GM13976 (cell line): Measurements from ENCODE around the gene SERPINB6.
A peak's percentile ranks its signal among the peaks of the same experiment; 100 is the strongest.

Experiments
- DNase-seq: peaks from one replicate; pipeline ENCODE4 v3.0.0; 2012; ENCODE audit warnings: low spot score
- CTCF ChIP-seq: IDR thresholded peaks from 2 replicates; pipeline ENCODE4 v1.5.1; 2012; ENCODE audit warnings: borderline replicate concordance, mild to moderate bottlenecking; ENCODE audit not compliant: insufficient read depth; ENCODE audit errors: extremely low read depth, missing control alignments, control extremely low read depth
- in situ Hi-C: fragments of 300-500 bp; cut with MboI; formaldehyde crosslinking; loops from one replicate; pipeline ENCODE4 v1.12.0; 2022; ENCODE audit warnings: low sequenced_read_pairs, mixed read lengths, inconsistent platforms; ENCODE audit not compliant: unreplicated experiment

SERPINB6 gene

GRCh38 chr6:2958331-2958711, 13.0 kb downstream of the SERPINB6 start:
- in situ Hi-C loops = no loop called here
- TF ChIP-seq CTCF = no peak
- DNase-seq = no peak

GRCh38 chr6:2957696-2958330, 13.6 kb downstream of the SERPINB6 start:
- in situ Hi-C loops = no loop called here
- DNase-seq = no peak
- TF ChIP-seq CTCF = no peak

DNA sequence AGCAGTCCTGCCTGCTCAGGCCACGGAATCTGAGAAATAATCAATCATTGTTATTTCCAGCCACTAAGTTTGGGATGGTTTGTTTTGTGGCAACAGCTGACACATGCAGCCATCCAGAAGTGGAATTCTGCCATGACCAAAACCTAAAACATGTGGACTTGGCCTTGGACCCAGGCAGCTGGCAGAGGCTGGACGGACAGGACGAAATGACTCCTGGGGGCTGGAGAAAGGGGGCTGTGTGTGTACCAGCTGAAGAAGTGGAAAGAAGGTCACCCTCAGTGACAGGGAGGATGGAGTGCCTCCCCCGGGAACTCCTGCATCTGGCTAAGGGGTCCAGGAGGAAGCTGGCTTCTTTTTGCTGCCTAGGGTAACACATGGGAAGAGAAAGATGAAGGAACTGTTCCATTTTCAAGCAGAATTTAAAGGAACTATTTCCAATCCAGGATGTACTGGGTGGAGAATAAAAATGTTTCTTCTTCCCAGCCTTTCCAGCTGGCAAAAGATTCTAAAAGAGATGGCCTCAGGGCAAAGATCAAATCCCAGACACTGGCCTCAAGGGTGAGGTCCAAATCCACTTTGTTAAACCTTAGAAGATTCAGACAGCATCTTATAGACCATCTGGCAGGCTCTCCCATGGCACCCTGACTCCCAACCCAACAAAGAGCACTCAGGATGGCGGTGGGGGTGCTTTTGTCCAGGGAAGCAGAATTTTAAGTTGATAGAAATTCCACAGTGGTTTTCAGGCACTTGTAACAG, 14.3 kb downstream of the SERPINB6 start:
- TF ChIP-seq CTCF = no peak
- in situ Hi-C loops = no loop called here
- no peak for DNase-seq

- no peak for DNase-seq
- in situ Hi-C loops = no loop called here
- no peak for TF ChIP-seq CTCF
These were observed 18.3 kb downstream of the SERPINB6 start for GRCh38 chr6:2953098-2953497.

DNA sequence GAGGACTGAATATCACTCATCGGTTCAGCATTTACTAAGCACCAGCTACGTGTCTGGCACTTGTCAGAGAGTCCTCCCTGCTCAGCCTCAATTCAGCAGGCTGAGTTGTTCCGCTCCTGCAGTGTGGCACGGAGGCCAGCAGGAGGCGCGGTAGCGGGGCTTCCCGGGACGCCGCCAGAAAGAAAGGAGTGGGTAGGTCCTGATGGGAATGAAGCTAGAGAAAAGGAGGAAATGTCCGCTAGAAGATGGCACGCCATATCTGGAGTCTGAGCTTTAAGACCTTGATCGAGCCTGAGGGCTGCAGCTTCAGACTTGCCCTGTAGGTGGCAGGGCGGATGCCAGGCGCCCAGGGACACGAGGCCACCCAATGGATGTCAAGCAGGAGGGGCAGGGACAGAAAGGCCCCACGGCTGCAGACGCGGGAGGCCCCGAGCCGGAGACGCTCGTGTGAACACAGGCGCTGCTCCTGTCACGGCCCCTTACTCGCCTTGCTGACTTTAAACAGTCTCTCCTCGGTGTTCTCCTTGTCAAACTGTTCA, 18.7 kb downstream of the SERPINB6 start:
- peak; percentile 67 for DNase-seq
- in situ Hi-C loops = no loop called here
- TF ChIP-seq CTCF = no peak

- no peak for TF ChIP-seq CTCF
- in situ Hi-C loops = no loop called here
- no peak for DNase-seq
These were observed 19.6 kb downstream of the SERPINB6 start for GRCh38 chr6:2951728-2952127.
